ENCODE data around the gene CLPSL2. TPM values are rescaled to one million over a fixed set of nuclear protein-coding genes. Genes with fewer than 3 reads are reported as not detected.

The CLPSL2 gene
- total RNA-seq, 1 donor: not detected

GRCh38 chr6:35775031-35775430 is 1.4 kb upstream of the CLPSL2 start:
- TF ChIP-seq CTCF (IDR thresholded peaks at IDR 0.05; ENCODE audit: insufficient read depth, low read length): no peak
- no peak overlapping the region for H3K4me3 ChIP-seq (ENCODE audit: low read depth, low read length)
- no peak for DNase-seq (ENCODE audit: low read depth)

GRCh38 chr6:35777356-35778102 is 1.1 kb downstream of the CLPSL2 start:
- no peak for DNase-seq (ENCODE audit: low read depth)

GRCh38 chr6:35778437-35778836 is 2.0 kb downstream of the CLPSL2 start:
- no peak for DNase-seq (ENCODE audit: low read depth)
- TF ChIP-seq CTCF (IDR thresholded peaks at IDR 0.05; ENCODE audit: insufficient read depth, low read length): no peak
- H3K4me3 ChIP-seq (ENCODE audit: low read depth, low read length): no peak overlapping the region

More at GRCh38 chr6:35777356-35778102, 1.1 kb downstream of the CLPSL2 start:
- H3K4me3 ChIP-seq (ENCODE audit: low read depth, low read length): no peak overlapping the region
- TF ChIP-seq CTCF (IDR thresholded peaks at IDR 0.05; ENCODE audit: insufficient read depth, low read length): no peak

- TF ChIP-seq CTCF (IDR thresholded peaks at IDR 0.05; ENCODE audit: insufficient read depth, low read length): no peak
- DNase-seq (ENCODE audit: low read depth): no peak
- H3K4me3 ChIP-seq (ENCODE audit: low read depth, low read length): no peak within 1 kb of the TSS
Observed at GRCh38 chr6:35780719-35781118, 4.3 kb downstream of the CLPSL2 start, which contains the start of gene CLPSL1. Gene CLPSL1 (plus strand): TSS chr6:35781019. CDS start chr6:35781111, 92 bp downstream.

GRCh38 chr6:35781290-35781689 is 4.9 kb downstream of the CLPSL2 start:
- no peak overlapping the region for H3K4me3 ChIP-seq (ENCODE audit: low read depth, low read length)
- TF ChIP-seq CTCF (IDR thresholded peaks at IDR 0.05; ENCODE audit: insufficient read depth, low read length): no peak
- DNase-seq (ENCODE audit: low read depth): no peak

- no peak for TF ChIP-seq CTCF (IDR thresholded peaks at IDR 0.05; ENCODE audit: insufficient read depth, low read length)
- no peak overlapping the region for H3K4me3 ChIP-seq (ENCODE audit: low read depth, low read length)
- no peak for DNase-seq (ENCODE audit: low read depth)
Observed at GRCh38 chr6:35782424-35782823, 6.0 kb downstream of the CLPSL2 start.

Data from fibroblast of the aortic adventitia (primary cell).